Measurements from ENCODE around the gene GPRIN3. TPM values are rescaled to one million over a fixed set of nuclear protein-coding genes. Genes with fewer than 3 reads are reported as not detected.

The GPRIN3 gene
- total and polyA plus RNA-seq, 10 of the 15 experiments (the other 5 are each of a cell fraction or from before 2014, with no cell fraction given): under 0.01 to 0.05 (median 0.01) TPM; not detected in 6

- FAIRE-seq: no peak
- BruUV-seq (replicated peaks): no TSS peak
- H3K79me2 ChIP-seq (ENCODE audit: control insufficient read depth, insufficient read depth, low read length): no peaks in the 10 kb centered on the region
- H4K20me1 ChIP-seq (ENCODE audit: control insufficient read depth, insufficient read depth): no peaks in the 10 kb centered on the region
- no peak overlapping the region for H3K4me3 ChIP-seq
- intact Hi-C loops (cut with micrococcal nuclease; ENCODE audit: unreplicated experiment) (no loop called here), in situ Hi-C loops (cut with MboI) (no loop called here)
- no peak overlapping the region for H2AFZ ChIP-seq (ENCODE audit: control insufficient read depth, low read depth, low read length)
- no peak for ATAC-seq
- peaks cover 8% of the 10 kb centered on the region; the same call in 1 of the 2 replicates for H3K4me1 ChIP-seq (ENCODE audit: control insufficient read depth, insufficient read depth, low read length)
- ChIA-PET CTCF (interaction anchor here (1.3 kb wide), 1 partner anchor 598 kb away, joined by 3 read pairs; the partner anchor contains the start of gene MMRN1), SMC1A (ENCODE audit: uncharacterized antibody, unreplicated experiment) (no interaction called here), POLR2A (no interaction called here), RAD21 (ENCODE audit: unreplicated experiment) (interaction anchor here (0.6 kb wide), 1 partner anchor 29 kb away, joined by 3 read pairs; no protein-coding TSS in a partner anchor)
- H3K36me3 ChIP-seq (ENCODE audit: control insufficient read depth in 2 of 2, insufficient read depth in 2 of 2, low read length in 1 of 2): no peaks in the 10 kb centered on the region
- no peaks in the 10 kb centered on the region; the same call in 2 of the 3 replicates for H3K9me3 ChIP-seq (replicated peaks; ENCODE audit: control insufficient read depth, insufficient read depth, low read length)
- peaks cover 0 to 2% of the 10 kb centered on the region in 2 experiments; a peak in 1 of 4 replicates for H3K27me3 ChIP-seq (replicated peaks in 1 of 2; ENCODE audit: control insufficient read depth in 2 of 2, insufficient read depth in 2 of 2, low read length in 1 of 2)
- TF ChIP-seq ELK1 (IDR thresholded peaks at IDR 0.05; ENCODE audit: low read depth, low read length): no peak
- no peak for TF ChIP-seq JUNB (IDR thresholded peaks at IDR 0.05)
- TF ChIP-seq HCFC1 (IDR thresholded peaks at IDR 0.05; ENCODE audit: low read length): no peak
- peak; percentile 19 for TF ChIP-seq MEF2B (IDR thresholded peaks at IDR 0.05; ENCODE audit: partially characterized antibody, poor library complexity, severe bottlenecking)
- TF ChIP-seq CHD4 (IDR thresholded peaks at IDR 0.05): no peak
- no peak for TF ChIP-seq MTA2 (IDR thresholded peaks at IDR 0.05; ENCODE audit: low read depth)
- TF ChIP-seq NFXL1 (IDR thresholded peaks at IDR 0.05; ENCODE audit: borderline replicate concordance): no peak
- TF ChIP-seq CBX5 (IDR thresholded peaks at IDR 0.05; ENCODE audit: low read depth): no peak
- no peak overlapping the region for H3K27ac ChIP-seq (ENCODE audit: control insufficient read depth, insufficient read depth)
- no peak for DNase-seq (ENCODE audit: low read depth, low spot score)
- no peak overlapping the region for H3K9ac ChIP-seq (ENCODE audit: control insufficient read depth, insufficient read depth, low read length)
- H3K4me2 ChIP-seq (ENCODE audit: control insufficient read depth, insufficient read depth): no peak overlapping the region
- 90% methylated on average over 1 of the region's 1 CpG for WGBS (ENCODE audit: insufficient coverage, insufficient replicate concordance, low lambda C conversion rate, missing lambda C conversion rate)
These were observed 11.2 kb downstream of the GPRIN3 start for GRCh38 chr4:89296399-89296798.
